ENCODE data around the gene DESI2. TPM values are rescaled to one million over a fixed set of nuclear protein-coding genes. Genes with fewer than 3 reads are reported as not detected.
"Not testable (repeated sequence)": the region's sequence is repeated elsewhere in the genome, so short reads cannot be mapped to it uniquely, and the experiment has no call there.

The DESI2 gene
- polyA plus RNA-seq, 1 donor, result 43.8 TPM

GRCh38 chr1:244654108-244655038 is 1.4 kb downstream of the DESI2 start:
- DNase-seq (ENCODE audit: low read depth), result no peak

GRCh38 chr1:244655186-244655585 is 2.3 kb downstream of the DESI2 start:
- no peak for DNase-seq (ENCODE audit: low read depth)

DNA sequence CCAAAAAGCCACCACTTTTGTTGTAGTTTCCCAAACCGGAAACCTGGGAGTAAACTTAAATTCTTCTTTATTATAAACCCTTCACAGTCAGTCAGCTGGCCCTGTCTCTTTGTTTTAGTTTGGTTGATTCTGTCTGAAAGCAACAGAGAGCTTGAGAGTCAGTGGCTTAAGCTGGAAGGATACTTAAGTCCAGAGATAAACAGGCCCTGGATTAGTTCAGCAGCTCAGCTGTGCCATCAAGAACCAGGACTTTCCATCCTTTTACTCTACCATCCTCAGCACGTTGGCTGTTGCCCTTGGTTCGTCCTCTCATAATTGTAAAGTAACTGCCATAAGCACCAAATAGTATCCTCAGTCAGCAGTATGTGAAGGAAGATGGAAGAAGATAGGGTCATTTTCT is 4.5 kb downstream of the DESI2 start:
- DNase-seq (ENCODE audit: low read depth), result no peak

DNA sequence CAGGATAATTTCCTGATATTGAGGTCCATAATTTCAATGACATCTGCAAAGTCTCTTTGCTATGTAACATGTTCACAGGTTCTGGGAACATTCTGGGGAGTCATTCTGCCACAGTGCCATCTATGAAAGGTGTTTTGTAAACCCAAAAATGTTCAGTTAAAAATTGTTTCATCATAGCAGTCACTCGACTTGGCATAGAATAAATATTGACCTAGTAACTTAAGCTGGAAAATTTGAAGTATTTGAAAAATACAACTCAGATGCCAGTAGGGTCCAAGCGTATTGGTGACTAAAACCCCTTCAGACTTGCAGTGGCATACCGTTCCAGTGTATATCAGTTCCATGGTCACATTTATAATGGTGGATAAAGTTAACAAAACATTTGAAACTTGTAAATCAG is 6.8 kb downstream of the DESI2 start:
- no peak for DNase-seq (ENCODE audit: low read depth)

DNA sequence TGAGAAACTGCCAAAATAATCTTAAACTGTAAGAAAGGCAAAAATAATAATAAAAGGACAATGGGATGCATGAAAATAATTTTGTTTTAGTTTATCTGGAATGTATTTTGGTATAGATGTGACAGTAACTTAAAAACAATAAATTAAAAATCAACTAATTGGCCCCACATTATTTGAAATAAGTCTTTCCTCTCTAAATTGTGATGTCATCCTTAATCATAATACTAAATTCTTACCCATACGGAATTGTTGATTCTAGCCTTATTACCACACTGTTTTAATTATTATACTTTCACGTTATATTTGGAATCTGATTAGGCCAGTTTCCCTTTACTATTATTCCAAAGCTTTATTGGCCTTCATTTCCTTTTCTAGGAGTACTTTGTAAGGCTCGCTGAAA is 7.7 kb downstream of the DESI2 start:
- DNase-seq (ENCODE audit: low read depth), result no peak

DNA sequence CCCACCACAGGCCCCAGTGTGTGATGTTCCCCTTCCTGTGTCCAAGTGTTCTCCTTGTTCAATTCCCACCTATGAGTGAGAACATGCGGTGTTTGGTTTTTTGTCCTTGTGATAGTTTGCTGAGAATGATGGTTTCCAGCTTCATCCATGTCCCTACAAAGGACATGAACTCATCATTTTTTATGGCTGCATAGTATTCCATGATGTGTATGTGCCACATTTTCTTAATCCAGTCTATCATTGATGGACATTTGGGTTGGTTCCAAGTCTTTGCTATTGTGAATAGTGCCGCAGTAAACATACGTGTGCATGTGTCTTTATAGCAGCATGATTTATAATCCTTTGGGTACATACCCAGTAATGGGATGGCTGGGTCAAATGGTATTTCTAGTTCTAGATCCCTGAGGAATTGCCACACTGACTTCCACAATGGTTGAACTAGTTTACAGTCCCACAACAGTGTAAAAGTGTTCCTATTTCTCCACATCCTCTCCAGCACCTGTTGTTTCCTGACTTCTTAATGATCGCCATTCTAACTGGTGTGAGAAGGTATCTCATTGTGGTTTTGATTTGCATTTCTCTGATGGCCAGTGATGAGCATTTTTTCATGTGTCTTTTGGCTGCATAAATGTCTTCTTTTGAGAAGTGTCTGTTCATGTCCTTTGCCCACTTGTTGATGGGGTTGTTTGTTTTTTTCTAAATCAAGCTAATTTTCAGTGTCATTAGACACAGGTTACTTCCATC is 8.8 kb downstream of the DESI2 start:
- DNase-seq (ENCODE audit: low read depth), result not testable (repeated sequence)

DNA sequence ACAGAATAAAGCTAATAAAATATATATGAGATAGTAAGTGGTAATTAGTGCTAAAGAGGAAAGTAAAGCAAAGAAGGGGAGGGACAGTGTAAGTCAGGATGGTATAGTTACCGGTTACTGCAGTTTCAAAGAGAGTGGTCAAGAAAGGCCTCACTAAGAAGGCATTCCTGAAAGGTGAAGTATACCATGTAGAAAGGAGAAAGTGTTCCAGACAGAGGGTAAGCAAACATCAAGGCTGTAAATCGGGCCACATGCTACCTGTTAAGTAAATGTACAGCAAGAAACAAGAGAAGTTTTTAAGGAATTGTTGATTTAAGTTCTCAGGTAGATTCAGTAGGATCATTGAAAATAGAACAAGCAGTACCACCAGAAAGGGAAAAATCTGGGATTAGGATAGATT is 9.7 kb downstream of the DESI2 start:
- no peak for DNase-seq (ENCODE audit: low read depth)

GRCh38 chr1:244664353-244664752 is 11.4 kb downstream of the DESI2 start:
- no peak for DNase-seq (ENCODE audit: low read depth)

DNA sequence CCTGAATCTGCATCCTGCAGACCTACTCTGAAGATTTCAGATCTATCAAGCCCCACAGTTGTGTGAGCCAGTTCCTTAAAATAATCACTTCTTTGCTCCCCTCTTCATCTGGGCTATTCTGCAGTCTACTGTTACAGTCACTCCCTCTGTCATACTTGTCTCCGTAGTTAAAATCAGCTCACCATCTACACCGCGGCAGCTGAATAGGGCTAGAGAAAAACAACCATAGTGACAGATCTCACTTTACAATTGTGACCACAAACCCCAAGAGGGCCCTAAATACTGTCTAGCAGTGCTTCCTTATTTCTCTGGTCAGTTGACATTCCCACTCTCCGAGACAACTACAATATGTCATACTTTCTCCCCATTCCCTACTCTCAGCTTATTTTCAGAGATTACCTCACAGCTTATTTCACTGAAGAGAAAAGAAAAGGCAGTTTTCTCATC is 12.9 kb downstream of the DESI2 start:
- no peak for DNase-seq (ENCODE audit: low read depth)

DNA sequence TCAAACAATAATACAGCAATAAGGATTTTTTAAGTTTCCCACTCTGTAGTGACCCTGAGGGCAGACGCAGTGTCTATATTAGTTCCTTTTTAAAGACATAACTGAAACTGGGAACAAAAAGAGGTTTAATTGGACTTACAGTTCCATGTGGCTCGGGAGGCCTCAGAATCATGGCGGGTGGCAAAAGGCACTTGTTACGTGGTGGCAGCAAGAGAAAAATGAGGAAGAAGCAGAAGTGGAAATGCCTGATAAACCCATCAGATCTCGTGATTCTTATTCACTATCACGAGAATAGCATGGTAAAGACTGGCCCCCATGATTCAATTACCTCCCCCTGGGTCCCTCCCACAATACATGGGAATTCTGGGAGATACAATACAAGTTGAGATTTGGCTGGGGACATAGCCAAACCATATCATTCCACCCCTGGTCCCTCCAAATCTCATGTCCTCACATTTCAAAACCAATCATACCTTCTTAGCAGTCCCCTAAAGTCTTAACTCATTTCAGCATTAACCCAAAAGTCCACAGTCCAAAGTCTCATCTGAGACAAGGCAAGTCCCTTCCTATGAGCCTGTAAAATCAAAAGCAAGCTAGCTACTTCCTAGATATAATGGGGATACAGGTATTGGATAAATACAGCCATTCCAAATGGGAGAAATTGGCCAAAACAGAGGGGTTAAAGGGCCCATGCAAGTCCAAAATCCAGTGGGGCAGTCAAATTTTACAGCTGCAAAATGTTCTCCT is 13.9 kb downstream of the DESI2 start:
- DNase-seq (ENCODE audit: low read depth), result not testable (repeated sequence)

- no peak for DNase-seq (ENCODE audit: low read depth)
These were observed 14.9 kb downstream of the DESI2 start for GRCh38 chr1:244667797-244668196.

- no peak for DNase-seq (ENCODE audit: low read depth)
These were observed 20.2 kb downstream of the DESI2 start for GRCh38 chr1:244672946-244673682.

- no peak for DNase-seq (ENCODE audit: low read depth)
These were observed 21.5 kb downstream of the DESI2 start for GRCh38 chr1:244674446-244674845.

DNA sequence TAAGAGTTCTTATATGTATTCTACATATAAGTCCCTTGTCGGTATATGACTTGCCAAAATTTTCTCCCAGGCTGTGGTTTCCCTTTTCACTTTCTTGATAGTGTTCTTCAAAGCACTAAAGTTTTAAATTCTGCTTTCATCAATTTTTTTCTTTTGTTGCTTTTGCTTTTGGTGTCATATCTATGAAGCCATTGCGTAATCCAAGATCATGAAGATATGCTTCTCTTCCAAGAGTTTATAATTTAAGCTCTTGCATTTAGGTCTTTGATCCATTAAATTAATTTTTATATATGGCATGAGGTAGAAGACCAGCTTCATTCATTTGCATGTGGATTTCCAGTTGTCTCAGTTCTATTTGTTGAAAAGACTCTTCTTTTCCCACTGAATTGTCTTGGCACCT is 22.2 kb downstream of the DESI2 start:
- DNase-seq (ENCODE audit: low read depth), result no peak

GRCh38 chr1:244678697-244679096 is 25.8 kb downstream of the DESI2 start:
- DNase-seq (ENCODE audit: low read depth), result no peak

DNA sequence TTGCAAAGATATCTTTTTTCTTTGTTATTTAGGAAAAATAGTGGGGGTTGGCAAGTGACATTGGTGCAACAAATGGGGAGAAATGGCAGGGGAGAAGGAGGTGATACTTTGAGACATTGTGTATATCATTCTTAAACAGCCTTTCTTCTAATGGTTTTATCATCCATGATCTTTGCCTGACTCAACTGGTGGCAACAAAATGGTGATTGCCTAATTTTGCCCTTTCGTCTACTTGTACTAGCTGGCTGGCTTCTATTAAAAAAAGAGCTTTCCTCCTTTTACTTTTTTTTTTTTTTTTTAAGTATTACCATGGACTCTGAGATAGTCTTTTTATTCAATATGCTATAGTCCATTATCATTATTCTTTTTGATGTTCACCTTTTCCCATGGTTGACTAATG is 27.7 kb downstream of the DESI2 start:
- no peak for DNase-seq (ENCODE audit: low read depth)

GRCh38 chr1:244682087-244682486 is 29.2 kb downstream of the DESI2 start:
- DNase-seq (ENCODE audit: low read depth), result not testable (repeated sequence)

DNA sequence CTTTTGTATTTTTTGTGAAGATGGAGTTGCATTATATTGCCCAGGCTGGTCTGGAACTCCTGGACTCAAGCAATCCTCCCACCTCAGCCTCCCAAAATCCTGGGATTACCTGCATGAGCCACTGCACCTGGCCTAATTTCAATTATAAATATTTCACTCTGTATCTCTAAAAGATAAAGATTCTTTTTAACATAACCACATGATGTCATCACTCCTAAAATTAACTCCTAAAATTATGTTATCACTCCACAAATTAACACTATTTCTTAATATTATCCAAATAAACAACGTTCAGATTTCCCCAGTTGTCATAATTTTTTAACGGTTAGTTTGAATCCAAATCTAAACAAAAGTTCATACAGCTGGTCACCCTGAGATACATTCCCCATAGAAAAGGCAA is 43.0 kb downstream of the DESI2 start:
- no peak for DNase-seq (ENCODE audit: low read depth)

DNA sequence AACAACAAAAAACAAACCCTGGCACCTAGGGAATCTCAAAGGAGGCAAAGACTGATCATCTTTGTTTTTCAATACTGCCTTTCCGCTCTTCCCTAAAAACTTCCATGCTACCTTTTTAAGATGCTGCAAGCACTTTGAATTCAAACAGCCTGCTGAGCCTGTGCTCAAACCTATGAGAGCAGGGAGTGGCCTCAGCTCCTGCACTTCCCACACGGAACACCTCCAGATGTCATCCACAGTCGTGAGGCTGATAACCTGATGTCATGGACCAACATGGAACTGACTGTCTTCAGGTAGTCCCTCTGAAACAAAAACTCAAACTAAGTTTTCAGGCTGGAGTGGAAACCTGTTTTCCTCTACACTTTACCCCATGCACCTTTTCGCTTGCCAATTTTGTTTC is 46.8 kb downstream of the DESI2 start:
- no peak for DNase-seq (ENCODE audit: low read depth)

- no peak for DNase-seq (ENCODE audit: low read depth)
These were observed 47.9 kb downstream of the DESI2 start for GRCh38 chr1:244700808-244701207.

DNA sequence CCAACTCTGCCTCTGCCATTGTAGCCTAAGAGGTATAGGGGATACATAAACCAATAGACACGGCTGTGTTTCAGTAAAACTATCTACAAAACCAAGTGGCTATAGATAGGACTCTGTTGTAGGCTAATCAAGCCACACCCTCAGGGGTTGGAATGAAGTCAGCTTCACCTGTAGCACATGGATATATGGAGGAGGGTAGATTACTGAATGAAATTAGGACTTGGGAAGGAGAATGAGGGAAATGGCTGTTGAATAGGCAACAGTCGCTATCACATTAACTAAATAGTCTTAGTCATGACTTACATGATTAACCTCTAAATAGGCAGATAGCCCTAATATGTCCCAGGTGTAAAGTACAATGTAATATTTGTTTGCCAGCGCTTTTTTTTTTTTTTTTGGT is 49.7 kb downstream of the DESI2 start:
- DNase-seq (ENCODE audit: low read depth), result no peak
